Loucy (cell line): ENCODE measurements around the gene GSC.

ENCODE experiments used
- H2AFZ ChIP-seq: fragments of 200-600 bp; sonication (generic); 2 replicates; pipeline ENCODE4 v1.6.0; 2016; ENCODE audit warnings: antibody characterized with exemption, mild to moderate bottlenecking, low read length, moderate library complexity
- H3F3A ChIP-seq: fragments of 200-600 bp; 2 replicates; pipeline ENCODE4 v1.6.0; 2016; ENCODE audit warnings: antibody characterized with exemption, low read depth, mild to moderate bottlenecking
- H3K27me3 ChIP-seq: fragments of 200-600 bp; sonication (generic); 2 replicates; pipeline ENCODE4 v1.6.1; 2014; ENCODE audit warnings: low read length, mild to moderate bottlenecking; ENCODE audit not compliant: insufficient read depth, poor library complexity, severe bottlenecking
- H3K36me3 ChIP-seq: fragments of 200-600 bp; sonication (generic); 2 replicates; pipeline ENCODE4 v1.6.1; 2016; ENCODE audit warnings: low read length; ENCODE audit not compliant: insufficient read depth
- H3K4me1 ChIP-seq: fragments of 200-600 bp; sonication (generic); 2 replicates; pipeline ENCODE4 v1.5.1; 2014; ENCODE audit warnings: low read length, mild to moderate bottlenecking; ENCODE audit not compliant: insufficient read depth, poor library complexity, severe bottlenecking
- H3K4me2 ChIP-seq: fragments of 200-600 bp; sonication (generic); 2 replicates; pipeline ENCODE4 v1.6.0; 2014; ENCODE audit warnings: antibody characterized with exemption, low read length, low read depth, mild to moderate bottlenecking; ENCODE audit not compliant: poor library complexity, severe bottlenecking
- H3K4me3 ChIP-seq: fragments of 200-600 bp; sonication (generic); 2 replicates; pipeline ENCODE4 v1.5.1; 2014; ENCODE audit warnings: low read length, mild to moderate bottlenecking, mixed read lengths; ENCODE audit not compliant: poor library complexity, severe bottlenecking
- H3K79me2 ChIP-seq: fragments of 200-600 bp; sonication (generic); 2 replicates; pipeline ENCODE4 v1.6.1; 2014; ENCODE audit warnings: low read length; ENCODE audit not compliant: insufficient read depth
- H3K9ac ChIP-seq: fragments of 200-600 bp; sonication (generic); 2 replicates; pipeline ENCODE4 v1.6.0; 2014; ENCODE audit warnings: mild to moderate bottlenecking, low read depth, low read length, moderate library complexity; ENCODE audit not compliant: poor library complexity, severe bottlenecking
- H3K9me2 ChIP-seq: fragments of 200-600 bp; sonication (generic); replicated peaks from 2 replicates; pipeline ENCODE4 v1.6.1; 2016; ENCODE audit warnings: low read depth, low read length, mixed read lengths
- H3K9me3 ChIP-seq: fragments of 200-600 bp; sonication (generic); 2 replicates; pipeline ENCODE4 v1.6.1; 2014; ENCODE audit warnings: mild to moderate bottlenecking, antibody characterized with exemption, low read length, low read depth; ENCODE audit not compliant: insufficient read depth
- H4K20me1 ChIP-seq: fragments of 200-600 bp; sonication (generic); 2 replicates; pipeline ENCODE4 v1.6.0; 2014; ENCODE audit warnings: antibody characterized with exemption, low read length, mild to moderate bottlenecking; ENCODE audit not compliant: insufficient read depth, poor library complexity, severe bottlenecking
- CTCF ChIP-seq: fragments of 200-600 bp; sonication (generic); conservative IDR thresholded peaks from 2 replicates; pipeline ENCODE4 v1.5.1; 2014; ENCODE audit warnings: mild to moderate bottlenecking, antibody characterized with exemption, low read length
- EZH2phosphoT487 ChIP-seq: fragments of 200-600 bp; IDR thresholded peaks from 2 replicates; pipeline ENCODE4 v1.6.1; 2018; ENCODE audit warnings: antibody characterized with exemption, mild to moderate bottlenecking, moderate library complexity, borderline replicate concordance

GSC gene

GRCh38 chr14:94772548-94772947 lies 2.6 kb upstream of the GSC start:
- H4K20me1 ChIP-seq = no peaks in the 10 kb centered on the region
- no peaks in the 10 kb centered on the region for H3K27me3 ChIP-seq

GRCh38 chr14:94771906-94772490 lies 2.1 kb upstream of the GSC start:
- Histone ChIP-seq H3K27me3 (no peaks in the 10 kb centered on the region), H3F3A (no peaks in the 10 kb centered on the region), H3K36me3 (no peaks in the 10 kb centered on the region), H3K9me3 (no peaks in the 10 kb centered on the region), H4K20me1 (no peaks in the 10 kb centered on the region), H3K79me2 (no peaks in the 10 kb centered on the region), H3K4me1 (no peaks in the 10 kb centered on the region), H3K4me3 (no peak overlapping the region), H3K9me2 (no peaks in the 10 kb centered on the region), H2AFZ (no peak overlapping the region), H3K9ac (no peak overlapping the region), H3K4me2 (no peak overlapping the region)
- TF ChIP-seq EZH2phosphoT487 (no peak), CTCF (no peak)

More at GRCh38 chr14:94772548-94772947, 2.6 kb upstream of the GSC start:
- TF ChIP-seq EZH2phosphoT487 = no peak
- no peak for TF ChIP-seq CTCF
- Histone ChIP-seq H3K9ac (no peak overlapping the region), H3K79me2 (no peaks in the 10 kb centered on the region), H3F3A (no peaks in the 10 kb centered on the region), H3K4me1 (no peaks in the 10 kb centered on the region), H3K9me2 (no peaks in the 10 kb centered on the region), H2AFZ (no peak overlapping the region), H3K4me2 (no peak overlapping the region), H3K9me3 (no peaks in the 10 kb centered on the region), H3K36me3 (no peaks in the 10 kb centered on the region), H3K4me3 (no peak overlapping the region)

GRCh38 chr14:94771158-94771905 lies 1.4 kb upstream of the GSC start:
- no peaks in the 10 kb centered on the region for H3F3A ChIP-seq
- TF ChIP-seq CTCF (no peak), EZH2phosphoT487 (no peak)
- H3K36me3 ChIP-seq = no peaks in the 10 kb centered on the region
- no peaks in the 10 kb centered on the region for H4K20me1 ChIP-seq
- H2AFZ ChIP-seq = no peak overlapping the region
- H3K27me3 ChIP-seq = no peaks in the 10 kb centered on the region
- H3K9me2 ChIP-seq = no peaks in the 10 kb centered on the region
- no peaks in the 10 kb centered on the region for H3K4me1 ChIP-seq
- H3K4me3 ChIP-seq = no peak overlapping the region
- no peaks in the 10 kb centered on the region for H3K79me2 ChIP-seq
- H3K4me2 ChIP-seq = no peak overlapping the region
- no peak overlapping the region for H3K9ac ChIP-seq
- no peaks in the 10 kb centered on the region for H3K9me3 ChIP-seq
